Measurements from ENCODE around the gene GIN1. TPM values are rescaled to one million over a fixed set of nuclear protein-coding genes. Genes with fewer than 3 reads are reported as not detected.

Gene GIN1
- total and polyA plus RNA-seq, 5 donors from 2014 or later = 2.3 to 12.7 (median 9.1) TPM

DNA sequence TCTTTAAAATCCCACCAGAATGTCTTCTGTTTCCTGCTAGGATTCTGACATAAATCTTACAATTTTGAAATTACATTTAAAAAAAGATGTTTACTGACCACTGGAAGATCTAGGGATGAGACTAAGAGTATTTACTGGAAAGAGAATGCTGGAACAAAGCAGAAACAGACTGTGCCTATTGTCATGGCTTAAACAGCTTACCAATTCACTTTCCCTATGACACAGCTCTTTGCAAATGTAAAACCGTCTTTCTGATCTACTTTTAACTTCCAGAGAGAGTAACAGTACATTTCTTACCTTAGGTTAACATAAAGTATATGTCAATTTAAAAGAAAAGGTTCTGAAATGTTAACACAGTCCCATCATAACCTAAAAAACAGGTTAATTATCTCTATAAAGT is 10.7 kb downstream of the GIN1 start:
- Mint-ChIP-seq H3K4me3 (no peak overlapping the region), H3K4me1 (peaks cover 24 to 43% (median 39%) of the 10 kb centered on the region in 4 donors), H3K36me3 (peaks cover 22% of the 10 kb centered on the region), H3K27ac (no peak overlapping the region), H3K27me3 (no peaks in the 10 kb centered on the region), H3K9me3 (peaks cover 0 to 3% (median 0%) of the 10 kb centered on the region in 7 donors)
- Histone ChIP-seq H3K4me3 (ENCODE audit: low read depth, low read length) (no peak overlapping the region), H3K4me1 (ENCODE audit: control insufficient read depth, insufficient read depth, low read length, poor library complexity, severe bottlenecking) (peaks cover 13% of the 10 kb centered on the region), H3K9me3 (ENCODE audit: control insufficient read depth in 2 of 2, low read length in 2 of 2) (no peaks in the 10 kb centered on the region), H3K27me3 (ENCODE audit: control insufficient read depth, insufficient read depth, low read length) (no peaks in the 10 kb centered on the region), H3K36me3 (ENCODE audit: control insufficient read depth, insufficient read depth, low read length) (peaks cover 17% of the 10 kb centered on the region), H3K27ac (ENCODE audit: insufficient read depth, low read length, poor library complexity, severe bottlenecking) (no peak overlapping the region)
- no peak for DNase-seq
- no peak for ATAC-seq (ENCODE audit: low read depth in 2 of 2)

DNA sequence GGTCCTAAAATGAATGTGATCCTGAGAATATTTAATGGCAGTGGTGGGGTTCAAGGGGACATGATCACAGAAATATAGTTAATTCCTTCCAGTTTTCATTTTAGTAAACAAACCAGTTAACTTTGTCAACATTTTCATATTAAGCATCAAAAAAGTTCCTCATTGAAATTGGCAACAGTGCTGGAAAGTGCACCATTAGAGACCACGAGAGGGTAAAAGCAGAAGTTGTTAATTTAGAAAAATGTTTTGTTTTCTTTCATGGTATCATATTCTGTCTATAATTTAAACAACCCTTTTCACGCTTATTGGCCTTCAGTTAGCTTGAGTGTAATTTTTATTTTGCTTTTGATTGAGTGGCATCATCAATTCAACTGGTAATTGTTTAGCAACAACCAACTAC is 11.9 kb downstream of the GIN1 start:
- Histone ChIP-seq H3K4me1 (ENCODE audit: control insufficient read depth, insufficient read depth, low read length, poor library complexity, severe bottlenecking) (peaks cover 13% of the 10 kb centered on the region), H3K36me3 (ENCODE audit: control insufficient read depth, insufficient read depth, low read length) (peaks cover 18% of the 10 kb centered on the region), H3K27ac (ENCODE audit: insufficient read depth, low read length, poor library complexity, severe bottlenecking) (no peak overlapping the region), H3K27me3 (ENCODE audit: control insufficient read depth, insufficient read depth, low read length) (no peaks in the 10 kb centered on the region), H3K4me3 (ENCODE audit: low read depth, low read length) (no peak overlapping the region), H3K9me3 (ENCODE audit: control insufficient read depth in 2 of 2, low read length in 2 of 2) (no peaks in the 10 kb centered on the region)
- Mint-ChIP-seq H3K4me1 (peaks cover 21 to 39% (median 35%) of the 10 kb centered on the region in 4 donors), H3K4me3 (no peak overlapping the region), H3K9me3 (peaks cover 0 to 3% (median 0%) of the 10 kb centered on the region in 7 donors), H3K27ac (no peak overlapping the region), H3K27me3 (no peaks in the 10 kb centered on the region), H3K36me3 (peaks cover 23% of the 10 kb centered on the region)
- ATAC-seq (ENCODE audit: low read depth in 2 of 2) = no peak
- no peak for DNase-seq

DNA sequence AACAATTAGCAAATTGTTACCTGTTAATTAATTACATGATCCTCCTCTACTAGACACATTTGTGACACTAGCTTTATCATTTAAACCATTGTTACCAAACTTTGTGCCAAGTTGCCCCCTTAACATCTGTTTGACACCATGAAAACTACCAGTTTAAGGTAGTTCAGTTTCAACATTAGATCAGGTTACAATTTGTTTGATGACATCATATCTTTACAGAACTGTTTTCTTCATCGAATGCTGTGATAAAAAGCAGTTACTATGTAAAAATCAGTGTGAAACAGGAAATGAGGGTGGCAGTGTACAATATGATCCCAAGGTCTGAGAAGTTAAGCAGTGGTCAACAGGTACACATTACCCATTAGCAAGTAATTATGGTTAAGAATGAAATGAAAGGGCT is 17.7 kb downstream of the GIN1 start:
- no peaks in the 10 kb centered on the region for H3K4me1 ChIP-seq (ENCODE audit: control insufficient read depth, insufficient read depth, low read length, poor library complexity, severe bottlenecking)
- no peaks in the 10 kb centered on the region for H3K27me3 ChIP-seq (ENCODE audit: control insufficient read depth, insufficient read depth, low read length)
- Mint-ChIP-seq H3K27ac (no peak overlapping the region), H3K4me3 (no peak overlapping the region), H3K9me3 (no peaks in the 10 kb centered on the region), H3K27me3 (no peaks in the 10 kb centered on the region), H3K4me1 (peaks cover 0 to 5% (median 3%) of the 10 kb centered on the region in 4 donors), H3K36me3 (peaks cover 27% of the 10 kb centered on the region)
- DNase-seq (no peak), ATAC-seq (ENCODE audit: low read depth in 2 of 2) (no peak)
- no peaks in the 10 kb centered on the region for H3K9me3 ChIP-seq (ENCODE audit: control insufficient read depth in 2 of 2, low read length in 2 of 2)
- no peak overlapping the region for H3K4me3 ChIP-seq (ENCODE audit: low read depth, low read length)
- no peak overlapping the region for H3K27ac ChIP-seq (ENCODE audit: insufficient read depth, low read length, poor library complexity, severe bottlenecking)
- H3K36me3 ChIP-seq (ENCODE audit: control insufficient read depth, insufficient read depth, low read length) = peaks cover 24% of the 10 kb centered on the region

DNA sequence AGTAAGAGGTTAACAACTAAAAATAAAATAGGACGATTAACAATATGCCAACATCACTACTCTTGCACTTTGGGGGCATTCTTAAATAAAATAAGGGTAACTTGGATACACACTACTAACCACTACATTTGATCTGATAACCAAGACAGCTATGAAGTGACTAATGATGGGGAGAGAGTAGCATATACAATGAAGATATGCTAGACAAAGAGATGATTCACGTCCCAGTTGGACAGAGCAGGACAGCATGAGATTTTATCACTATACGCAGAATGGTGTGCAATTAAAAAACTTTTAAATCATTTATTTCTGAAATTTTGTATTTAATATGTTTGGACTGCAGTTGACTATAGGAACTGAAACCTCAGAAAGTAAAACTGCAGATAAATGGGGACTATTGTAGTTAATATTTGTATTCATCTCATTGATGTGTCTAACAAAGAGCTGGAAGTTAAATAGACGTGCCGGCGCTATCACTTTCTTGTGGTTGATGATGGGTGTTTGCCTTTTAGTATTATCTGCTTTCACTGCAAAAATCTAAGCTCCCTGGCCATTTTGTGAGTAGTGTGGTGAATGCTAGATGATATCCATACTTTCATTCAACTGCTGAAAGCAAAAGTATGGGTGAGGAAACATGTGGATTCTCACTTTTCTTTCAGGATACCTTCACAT is 18.7 kb downstream of the GIN1 start:
- no peaks in the 10 kb centered on the region for H3K9me3 Mint-ChIP-seq
- no peaks in the 10 kb centered on the region for H3K4me1 ChIP-seq (ENCODE audit: control insufficient read depth, insufficient read depth, low read length, poor library complexity, severe bottlenecking)
- no peak overlapping the region for H3K4me3 Mint-ChIP-seq
- H3K36me3 ChIP-seq (ENCODE audit: control insufficient read depth, insufficient read depth, low read length) = peaks cover 27% of the 10 kb centered on the region
- no peak overlapping the region for H3K27ac ChIP-seq (ENCODE audit: insufficient read depth, low read length, poor library complexity, severe bottlenecking)
- DNase-seq (no peak), ATAC-seq (ENCODE audit: low read depth in 2 of 2) (no peak)
- no peaks in the 10 kb centered on the region for H3K27me3 ChIP-seq (ENCODE audit: control insufficient read depth, insufficient read depth, low read length)
- peak overlapping the region in 1 of 3 donors; percentile 71 for H3K27ac Mint-ChIP-seq
- peaks cover 30% of the 10 kb centered on the region for H3K36me3 Mint-ChIP-seq
- H3K27me3 Mint-ChIP-seq = no peaks in the 10 kb centered on the region
- H3K9me3 ChIP-seq (ENCODE audit: control insufficient read depth in 2 of 2, low read length in 2 of 2) = no peaks in the 10 kb centered on the region
- H3K4me1 Mint-ChIP-seq = peaks cover 0 to 5% (median 4%) of the 10 kb centered on the region in 4 donors
- H3K4me3 ChIP-seq (ENCODE audit: low read depth, low read length) = no peak overlapping the region

DNA sequence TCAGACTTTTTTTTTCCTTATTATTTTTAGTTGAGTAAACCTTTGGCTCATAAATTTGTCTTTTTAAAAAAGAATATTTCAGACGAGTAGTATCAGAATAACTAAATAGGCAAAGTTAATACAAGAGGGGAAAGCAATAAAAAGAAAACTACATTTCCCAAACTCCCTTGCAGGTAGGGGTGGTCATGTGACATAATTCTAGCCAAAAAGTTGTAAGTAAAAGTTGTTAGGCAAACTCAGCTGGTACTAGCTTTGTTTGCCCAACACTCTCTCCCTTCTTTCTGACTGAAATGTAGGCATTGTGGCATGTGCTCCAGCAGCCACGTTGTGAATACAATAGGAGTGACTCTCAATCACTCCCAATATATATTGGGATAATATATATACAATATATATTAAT is 20.9 kb downstream of the GIN1 start:
- Mint-ChIP-seq H3K9me3 (no peaks in the 10 kb centered on the region), H3K36me3 (peaks cover 29% of the 10 kb centered on the region), H3K27ac (no peak overlapping the region), H3K4me1 (peaks cover 0 to 5% (median 4%) of the 10 kb centered on the region in 4 donors), H3K4me3 (no peak overlapping the region), H3K27me3 (no peaks in the 10 kb centered on the region)
- Histone ChIP-seq H3K4me3 (ENCODE audit: low read depth, low read length) (no peak overlapping the region), H3K36me3 (ENCODE audit: control insufficient read depth, insufficient read depth, low read length) (peaks cover 22% of the 10 kb centered on the region), H3K9me3 (ENCODE audit: control insufficient read depth in 2 of 2, low read length in 2 of 2) (no peaks in the 10 kb centered on the region), H3K4me1 (ENCODE audit: control insufficient read depth, insufficient read depth, low read length, poor library complexity, severe bottlenecking) (no peaks in the 10 kb centered on the region), H3K27ac (ENCODE audit: insufficient read depth, low read length, poor library complexity, severe bottlenecking) (no peak overlapping the region), H3K27me3 (ENCODE audit: control insufficient read depth, insufficient read depth, low read length) (no peaks in the 10 kb centered on the region)
- ATAC-seq (ENCODE audit: low read depth in 2 of 2) = no peak
- peak in 1 of 3 donors; percentile 7 for DNase-seq

DNA sequence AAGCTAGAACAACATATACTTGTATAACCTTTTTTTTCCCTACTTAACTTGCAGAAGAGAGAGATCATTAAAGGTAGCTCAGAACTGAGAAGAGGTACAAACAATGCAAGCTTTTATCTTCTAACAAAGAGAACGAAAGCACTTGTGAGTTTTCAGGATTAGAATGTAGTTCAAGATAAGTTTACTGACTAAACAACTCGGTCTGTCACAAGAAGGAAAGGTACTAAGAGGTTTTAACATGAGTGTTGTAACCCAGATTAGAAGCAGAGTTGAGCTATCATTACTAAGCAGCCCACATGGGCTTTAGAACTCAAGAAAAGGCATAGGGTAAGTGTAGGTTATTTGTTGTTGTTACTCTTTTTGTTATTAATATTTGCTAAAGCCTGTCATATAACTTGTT is 25.2 kb downstream of the GIN1 start:
- Histone ChIP-seq H3K36me3 (ENCODE audit: control insufficient read depth, insufficient read depth, low read length) (peaks cover 16% of the 10 kb centered on the region), H3K4me3 (ENCODE audit: low read depth, low read length) (no peak overlapping the region), H3K27me3 (ENCODE audit: control insufficient read depth, insufficient read depth, low read length) (no peaks in the 10 kb centered on the region), H3K4me1 (ENCODE audit: control insufficient read depth, insufficient read depth, low read length, poor library complexity, severe bottlenecking) (no peaks in the 10 kb centered on the region), H3K27ac (ENCODE audit: insufficient read depth, low read length, poor library complexity, severe bottlenecking) (no peak overlapping the region), H3K9me3 (ENCODE audit: control insufficient read depth in 2 of 2, low read length in 2 of 2) (no peaks in the 10 kb centered on the region)
- Mint-ChIP-seq H3K27me3 (no peaks in the 10 kb centered on the region), H3K27ac (no peak overlapping the region), H3K36me3 (peaks cover 39% of the 10 kb centered on the region), H3K9me3 (peaks cover 0 to 2% (median 0%) of the 10 kb centered on the region in 7 donors), H3K4me3 (no peak overlapping the region), H3K4me1 (peaks cover 0 to 5% (median 2%) of the 10 kb centered on the region in 4 donors)
- ATAC-seq (ENCODE audit: low read depth in 2 of 2) (no peak), DNase-seq (no peak)

DNA sequence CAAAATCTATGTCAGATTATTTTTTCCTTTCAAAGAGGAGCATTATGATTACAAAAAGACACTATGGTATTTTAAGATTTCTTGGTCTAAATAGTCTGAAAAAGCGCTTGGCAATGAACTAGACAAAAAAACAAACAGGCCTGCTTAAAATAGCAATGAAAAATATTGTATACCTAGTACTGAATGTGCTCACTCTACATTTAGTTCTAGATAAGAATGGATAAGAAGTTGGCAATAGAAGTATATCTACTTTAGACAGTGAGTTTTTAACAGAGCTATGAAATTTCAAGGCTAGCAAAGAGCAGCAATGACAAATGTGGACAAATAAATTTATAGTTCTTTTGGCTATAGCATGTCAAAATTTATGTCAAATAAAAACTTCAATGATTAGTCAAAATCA is 26.2 kb downstream of the GIN1 start:
- H3K27me3 Mint-ChIP-seq = no peaks in the 10 kb centered on the region
- peaks cover 46% of the 10 kb centered on the region for H3K36me3 Mint-ChIP-seq
- H3K4me3 Mint-ChIP-seq = no peak overlapping the region

DNA sequence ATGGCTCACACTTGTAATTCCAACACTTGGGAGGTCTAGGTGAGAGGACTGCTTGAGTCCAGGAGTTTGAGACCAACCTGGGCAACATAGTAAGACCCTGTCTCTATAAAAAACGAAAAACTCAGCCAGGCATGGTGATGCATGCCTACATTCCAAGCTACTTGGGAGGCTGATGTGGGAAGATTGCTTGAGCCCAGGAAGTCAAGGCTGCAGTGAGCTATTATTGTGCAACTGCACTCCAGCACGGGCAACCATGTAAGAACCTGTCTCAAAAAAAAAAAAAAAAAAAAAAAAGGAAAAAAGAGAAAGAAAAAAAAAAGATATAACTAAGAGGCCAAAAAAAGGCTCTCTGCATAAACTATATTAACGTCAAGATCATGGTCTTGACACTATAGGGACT is 27.3 kb downstream of the GIN1 start:
- no peaks in the 10 kb centered on the region for H3K9me3 ChIP-seq (ENCODE audit: control insufficient read depth in 2 of 2, low read length in 2 of 2)
- ATAC-seq (ENCODE audit: low read depth in 2 of 2) (no peak), DNase-seq (no peak)
- peaks cover 0 to 5% (median 2%) of the 10 kb centered on the region in 4 donors for H3K4me1 Mint-ChIP-seq
- no peak overlapping the region for H3K27ac ChIP-seq (ENCODE audit: insufficient read depth, low read length, poor library complexity, severe bottlenecking)
- no peaks in the 10 kb centered on the region for H3K27me3 Mint-ChIP-seq
- H3K4me3 ChIP-seq (ENCODE audit: low read depth, low read length) = no peak overlapping the region
- H3K4me3 Mint-ChIP-seq = no peak overlapping the region
- H3K9me3 Mint-ChIP-seq = peaks cover 0 to 2% (median 0%) of the 10 kb centered on the region in 7 donors
- no peaks in the 10 kb centered on the region for H3K4me1 ChIP-seq (ENCODE audit: control insufficient read depth, insufficient read depth, low read length, poor library complexity, severe bottlenecking)
- peaks cover 46% of the 10 kb centered on the region for H3K36me3 Mint-ChIP-seq
- H3K27ac Mint-ChIP-seq = no peak overlapping the region
- H3K36me3 ChIP-seq (ENCODE audit: control insufficient read depth, insufficient read depth, low read length) = peaks cover 26% of the 10 kb centered on the region
- H3K27me3 ChIP-seq (ENCODE audit: control insufficient read depth, insufficient read depth, low read length) = no peaks in the 10 kb centered on the region

More for the DNA sequence above, 26.2 kb downstream of the GIN1 start:
- no peak overlapping the region for H3K27ac ChIP-seq (ENCODE audit: insufficient read depth, low read length, poor library complexity, severe bottlenecking)
- peaks cover 0 to 2% (median 0%) of the 10 kb centered on the region in 7 donors for H3K9me3 Mint-ChIP-seq
- H3K27ac Mint-ChIP-seq = no peak overlapping the region
- H3K27me3 ChIP-seq (ENCODE audit: control insufficient read depth, insufficient read depth, low read length) = no peaks in the 10 kb centered on the region
- no peak overlapping the region for H3K4me3 ChIP-seq (ENCODE audit: low read depth, low read length)
- no peak for DNase-seq
- peaks cover 16% of the 10 kb centered on the region for H3K36me3 ChIP-seq (ENCODE audit: control insufficient read depth, insufficient read depth, low read length)
- no peak for ATAC-seq (ENCODE audit: low read depth in 2 of 2)
- peaks cover 0 to 5% (median 2%) of the 10 kb centered on the region in 4 donors for H3K4me1 Mint-ChIP-seq
- H3K4me1 ChIP-seq (ENCODE audit: control insufficient read depth, insufficient read depth, low read length, poor library complexity, severe bottlenecking) = no peaks in the 10 kb centered on the region
- no peaks in the 10 kb centered on the region for H3K9me3 ChIP-seq (ENCODE audit: control insufficient read depth in 2 of 2, low read length in 2 of 2)
